Endothelial cell (in vitro differentiated cells): ENCODE data around the gene CADM1. TPM values are rescaled to one million over a fixed set of nuclear protein-coding genes. Genes with fewer than 3 reads are reported as not detected.

ENCODE experiments used
- DNase-seq: peaks from one replicate; pipeline ENCODE4 v3.0.0; 2021; ENCODE audit warnings: low spot score
- H3K27ac Mint-ChIP-seq: one replicate; pipeline ENCODE4 v1.8.0; 2021; ENCODE audit warnings: mixed read lengths, inconsistent platforms; ENCODE audit not compliant: unreplicated experiment
- H3K27me3 Mint-ChIP-seq: one replicate; pipeline ENCODE4 v1.8.0; 2021; ENCODE audit warnings: mild to moderate bottlenecking, moderate library complexity, mixed read lengths, inconsistent platforms; ENCODE audit not compliant: unreplicated experiment
- H3K36me3 Mint-ChIP-seq: one replicate; pipeline ENCODE4 v1.8.0; 2021; ENCODE audit warnings: mild to moderate bottlenecking, low read depth, mixed read lengths, inconsistent platforms; ENCODE audit not compliant: unreplicated experiment
- H3K4me1 Mint-ChIP-seq: one replicate; pipeline ENCODE4 v1.8.0; 2021; ENCODE audit warnings: mild to moderate bottlenecking, mixed read lengths, inconsistent platforms; ENCODE audit not compliant: unreplicated experiment
- H3K4me3 Mint-ChIP-seq: one replicate; pipeline ENCODE4 v1.8.0; 2021; ENCODE audit warnings: mild to moderate bottlenecking, mixed read lengths, inconsistent platforms; ENCODE audit not compliant: unreplicated experiment
- H3K9me3 Mint-ChIP-seq: one replicate; pipeline ENCODE4 v1.8.0; 2021; ENCODE audit warnings: mixed read lengths, inconsistent platforms; ENCODE audit not compliant: unreplicated experiment
- total RNA-seq: library from RNA; stranded (reverse); fragmentation: NEBNext Ultra II Directional; extraction: Animal tissue kit (Norgen Biotek cat#: 25700); gene quantifications from one replicate; pipeline ENCODE4 v1.2.1, GENCODE V29; 2021; ENCODE audit not compliant: unreplicated experiment
- TF ChIP-seq, protein P1 (sequence below): fragments of 200-600 bp; sonication (generic); IDR thresholded peaks from one replicate; pipeline ENCODE4 v1.5.0; 2021; ENCODE audit warnings: antibody characterized with exemption; ENCODE audit not compliant: unreplicated experiment

The CADM1 gene
- total RNA-seq, 1 donor from 2014 or later = 65.5 TPM

DNA sequence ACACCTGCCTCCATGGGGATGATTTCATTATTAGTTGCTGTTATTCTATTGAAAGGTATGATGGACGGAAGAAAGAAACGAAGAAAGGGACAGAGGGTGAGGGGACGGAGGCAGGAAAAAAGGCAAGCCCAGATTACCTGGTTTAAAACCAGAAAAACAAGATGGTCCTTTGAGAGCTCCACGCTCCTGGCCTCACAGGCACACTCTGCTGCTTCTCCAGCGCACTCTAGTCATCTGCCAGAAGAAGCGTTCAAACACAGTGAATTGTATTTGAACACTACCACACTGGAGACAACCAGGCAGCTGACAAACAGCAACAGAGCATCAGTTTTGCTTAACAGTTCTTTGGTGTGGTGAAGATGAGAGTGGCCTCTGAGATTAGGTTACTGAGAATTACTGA is 216.9 kb downstream of the CADM1 start:
- DNase-seq = no peak
- TF ChIP-seq, protein P1, sequence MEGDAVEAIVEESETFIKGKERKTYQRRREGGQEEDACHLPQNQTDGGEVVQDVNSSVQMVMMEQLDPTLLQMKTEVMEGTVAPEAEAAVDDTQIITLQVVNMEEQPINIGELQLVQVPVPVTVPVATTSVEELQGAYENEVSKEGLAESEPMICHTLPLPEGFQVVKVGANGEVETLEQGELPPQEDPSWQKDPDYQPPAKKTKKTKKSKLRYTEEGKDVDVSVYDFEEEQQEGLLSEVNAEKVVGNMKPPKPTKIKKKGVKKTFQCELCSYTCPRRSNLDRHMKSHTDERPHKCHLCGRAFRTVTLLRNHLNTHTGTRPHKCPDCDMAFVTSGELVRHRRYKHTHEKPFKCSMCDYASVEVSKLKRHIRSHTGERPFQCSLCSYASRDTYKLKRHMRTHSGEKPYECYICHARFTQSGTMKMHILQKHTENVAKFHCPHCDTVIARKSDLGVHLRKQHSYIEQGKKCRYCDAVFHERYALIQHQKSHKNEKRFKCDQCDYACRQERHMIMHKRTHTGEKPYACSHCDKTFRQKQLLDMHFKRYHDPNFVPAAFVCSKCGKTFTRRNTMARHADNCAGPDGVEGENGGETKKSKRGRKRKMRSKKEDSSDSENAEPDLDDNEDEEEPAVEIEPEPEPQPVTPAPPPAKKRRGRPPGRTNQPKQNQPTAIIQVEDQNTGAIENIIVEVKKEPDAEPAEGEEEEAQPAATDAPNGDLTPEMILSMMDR = no peak
- H3K4me1 Mint-ChIP-seq = peaks cover 57% of the 10 kb centered on the region
- H3K27ac Mint-ChIP-seq = no peak overlapping the region
- no peaks in the 10 kb centered on the region for H3K36me3 Mint-ChIP-seq
- H3K9me3 Mint-ChIP-seq = no peaks in the 10 kb centered on the region
- peaks cover 7% of the 10 kb centered on the region for H3K27me3 Mint-ChIP-seq
- no peak overlapping the region for H3K4me3 Mint-ChIP-seq

DNA sequence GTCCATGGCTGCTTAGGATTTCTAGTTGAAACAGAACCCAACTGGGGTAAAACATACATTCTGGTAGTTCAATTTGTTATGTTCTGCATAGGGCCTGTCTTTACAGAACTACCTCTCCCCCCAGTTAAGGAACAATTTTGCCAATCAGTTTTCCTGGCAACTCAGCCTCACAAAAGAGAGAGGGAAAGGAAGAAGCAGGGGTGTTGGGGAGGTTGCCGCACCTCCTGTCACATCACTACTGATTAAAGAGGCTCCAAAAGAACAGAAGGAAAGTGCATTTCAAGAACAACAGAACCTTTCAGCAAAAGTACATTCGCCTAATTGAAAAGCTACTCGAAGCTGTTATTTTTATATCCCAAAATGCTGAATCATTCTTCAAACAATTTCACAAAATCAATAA is 217.6 kb downstream of the CADM1 start:
- TF ChIP-seq, protein P1 = no peak
- DNase-seq = no peak
- Mint-ChIP-seq H3K4me1 (peaks cover 51% of the 10 kb centered on the region), H3K27me3 (peaks cover 7% of the 10 kb centered on the region), H3K4me3 (no peak overlapping the region), H3K36me3 (no peaks in the 10 kb centered on the region), H3K27ac (no peak overlapping the region), H3K9me3 (no peaks in the 10 kb centered on the region)

DNA sequence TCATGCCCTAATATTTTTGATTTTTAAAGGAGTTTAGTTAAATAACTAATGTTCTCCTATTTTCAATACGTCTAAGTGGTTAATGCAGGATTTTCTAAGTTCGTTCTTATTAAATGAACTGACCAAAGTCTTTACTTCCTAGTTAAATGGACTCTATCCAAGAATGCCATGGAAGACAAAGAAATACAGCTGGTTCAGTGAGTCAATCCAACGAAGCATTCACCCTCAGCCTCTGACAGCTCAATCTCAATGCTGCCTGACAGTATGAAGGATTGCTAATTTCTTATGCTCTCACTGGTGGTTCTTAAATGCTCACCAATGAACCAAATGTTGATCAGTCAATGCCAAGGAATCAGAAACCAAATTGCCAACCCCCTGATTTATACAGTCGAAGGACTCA is 219.4 kb downstream of the CADM1 start:
- no peak for DNase-seq
- Mint-ChIP-seq H3K4me1 (peaks cover 33% of the 10 kb centered on the region), H3K4me3 (no peak overlapping the region), H3K27me3 (peaks cover 4% of the 10 kb centered on the region), H3K9me3 (no peaks in the 10 kb centered on the region), H3K27ac (no peak overlapping the region), H3K36me3 (no peaks in the 10 kb centered on the region)
- TF ChIP-seq, protein P1 = no peak

DNA sequence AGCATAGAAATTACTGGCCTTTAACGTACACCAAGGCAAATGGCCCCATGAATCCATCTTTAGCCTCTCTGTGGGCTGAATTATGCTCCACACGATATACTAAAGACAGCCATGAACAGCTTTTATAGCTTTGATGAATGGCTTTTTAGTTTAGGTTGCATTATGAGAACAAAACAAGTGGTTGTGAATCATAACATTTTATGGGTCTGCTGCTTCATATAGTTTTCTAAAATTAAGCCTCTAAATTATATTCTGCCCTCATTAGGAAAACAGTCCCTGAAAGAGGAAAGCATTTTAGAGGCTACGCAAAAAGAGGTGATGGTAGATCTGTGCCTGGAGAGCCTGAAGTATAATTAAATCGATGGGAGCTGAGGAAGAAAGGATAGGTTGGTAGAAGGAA is 221.3 kb downstream of the CADM1 start:
- Mint-ChIP-seq H3K4me3 (no peak overlapping the region), H3K36me3 (no peaks in the 10 kb centered on the region), H3K27me3 (peaks cover 4% of the 10 kb centered on the region), H3K27ac (no peak overlapping the region), H3K9me3 (no peaks in the 10 kb centered on the region), H3K4me1 (peaks cover 25% of the 10 kb centered on the region)
- DNase-seq = no peak
- TF ChIP-seq, protein P1 = no peak

DNA sequence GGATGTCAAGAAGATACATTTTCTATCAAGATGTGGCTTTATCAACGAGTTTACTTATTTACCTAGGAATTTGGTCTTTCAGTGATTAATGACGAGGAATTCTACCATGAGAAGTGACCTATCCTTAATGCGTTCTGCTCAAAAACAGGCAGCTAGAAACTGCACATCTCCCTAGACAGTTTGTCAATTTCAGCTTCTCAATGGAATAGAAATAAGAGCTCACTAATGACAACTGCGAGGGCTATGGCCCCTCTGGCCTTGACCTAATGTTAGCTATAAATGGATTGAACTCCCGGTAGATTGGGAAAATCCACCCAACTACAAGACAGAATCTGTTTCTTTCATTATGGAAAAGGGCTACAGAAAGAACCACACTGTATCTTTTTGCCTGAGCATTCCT is 223.4 kb downstream of the CADM1 start:
- H3K9me3 Mint-ChIP-seq = no peaks in the 10 kb centered on the region
- peaks cover 12% of the 10 kb centered on the region for H3K4me1 Mint-ChIP-seq
- DNase-seq = no peak
- TF ChIP-seq, protein P1 = no peak
- H3K4me3 Mint-ChIP-seq = no peak overlapping the region
- no peaks in the 10 kb centered on the region for H3K36me3 Mint-ChIP-seq
- H3K27ac Mint-ChIP-seq = no peak overlapping the region
- H3K27me3 Mint-ChIP-seq = peaks cover 1% of the 10 kb centered on the region
